Smooth muscle cell (in vitro differentiated cells): ENCODE results near the gene RASEF. TPM values are rescaled to one million over a fixed set of nuclear protein-coding genes. Genes with fewer than 3 reads are reported as not detected.

Experiments
- DNase-seq: peaks from one replicate; lab custom pipeline; 2025; ENCODE audit not compliant: unreplicated experiment; lab: John Stamatoyannopoulos, UW
- H2AFZ ChIP-seq: fragments of 200-600 bp; sonication (generic); 2 replicates; pipeline ENCODE4 v1.6.0; 2016; ENCODE audit warnings: antibody characterized with exemption, low read depth, mild to moderate bottlenecking
- H3F3A ChIP-seq: fragments of 200-600 bp; sonication (generic); 2 replicates; pipeline ENCODE4 v1.6.0; 2017; ENCODE audit warnings: antibody characterized with exemption, low read depth
- H3K27ac ChIP-seq: fragments of 200-600 bp; sonication (generic); 2 replicates; pipeline ENCODE4 v1.5.1; 2016; ENCODE audit warnings: low read depth, mild to moderate bottlenecking
- H3K27me3 ChIP-seq: fragments of 200-600 bp; sonication (generic); 2 replicates; pipeline ENCODE4 v1.6.1; 2016; ENCODE audit warnings: low read depth, mild to moderate bottlenecking
- H3K36me3 ChIP-seq: fragments of 200-600 bp; sonication (generic); 2 replicates; pipeline ENCODE4 v1.5.1; 2016; ENCODE audit warnings: low read depth
- H3K4me1 ChIP-seq: fragments of 200-600 bp; sonication (generic); 2 replicates; pipeline ENCODE4 v1.5.1; 2016; ENCODE audit warnings: low read depth
- H3K4me2 ChIP-seq: fragments of 200-600 bp; sonication (generic); 2 replicates; pipeline ENCODE4 v1.6.0; 2016; ENCODE audit warnings: mild to moderate bottlenecking
- H3K4me3 ChIP-seq: fragments of 200-600 bp; sonication (generic); 2 replicates; pipeline ENCODE4 v1.5.1; 2016; ENCODE audit warnings: mild to moderate bottlenecking
- H3K79me2 ChIP-seq: fragments of 200-600 bp; sonication (generic); 2 replicates; pipeline ENCODE4 v1.6.0; 2016; ENCODE audit warnings: low read depth, mild to moderate bottlenecking
- H3K9ac ChIP-seq: fragments of 200-600 bp; sonication (generic); 2 replicates; pipeline ENCODE4 v1.6.0; 2016; ENCODE audit warnings: low read depth
- H3K9me3 ChIP-seq: fragments of 200-600 bp; sonication (generic); replicated peaks from 2 replicates; pipeline ENCODE4 v1.5.1; 2016; ENCODE audit warnings: low read depth
- H4K20me1 ChIP-seq: fragments of 200-600 bp; sonication (generic); 2 replicates; pipeline ENCODE4 v1.6.0; 2016; ENCODE audit warnings: low read depth
- WGBS: methylation state at CpG from one replicate; pipeline ENCODE4 v1.1.7; 2016; ENCODE audit warnings: low lambda C conversion rate; 5-methylcytosine and 5-hydroxymethylcytosine counted together
- polyA plus RNA-seq: library from polyadenylated mRNA; unstranded; fragments of >200 nt; fragmentation: Nextera tagmentation; extraction: Ambion mirVana; gene quantifications from 2 replicates; pipeline ENCODE4 v1.2.1, GENCODE V29; 2016
- total RNA-seq: library from RNA; depleted of rRNA; stranded (reverse); fragments of >200 nt; gene quantifications from 2 replicates; pipeline ENCODE4 v1.2.3, GENCODE V29; 2014
- TF ChIP-seq, protein P1 (sequence below): fragments of 200-600 bp; sonication (generic); IDR thresholded peaks from 2 replicates; pipeline ENCODE4 v1.5.1; 2017; ENCODE audit warnings: borderline replicate concordance, mild to moderate bottlenecking, antibody characterized with exemption; ENCODE audit not compliant: insufficient read depth, poor library complexity, severe bottlenecking

Gene RASEF
- total and polyA plus RNA-seq, 2 experiments from 2014 or later: 0.11 to 1.7 TPM

DNA sequence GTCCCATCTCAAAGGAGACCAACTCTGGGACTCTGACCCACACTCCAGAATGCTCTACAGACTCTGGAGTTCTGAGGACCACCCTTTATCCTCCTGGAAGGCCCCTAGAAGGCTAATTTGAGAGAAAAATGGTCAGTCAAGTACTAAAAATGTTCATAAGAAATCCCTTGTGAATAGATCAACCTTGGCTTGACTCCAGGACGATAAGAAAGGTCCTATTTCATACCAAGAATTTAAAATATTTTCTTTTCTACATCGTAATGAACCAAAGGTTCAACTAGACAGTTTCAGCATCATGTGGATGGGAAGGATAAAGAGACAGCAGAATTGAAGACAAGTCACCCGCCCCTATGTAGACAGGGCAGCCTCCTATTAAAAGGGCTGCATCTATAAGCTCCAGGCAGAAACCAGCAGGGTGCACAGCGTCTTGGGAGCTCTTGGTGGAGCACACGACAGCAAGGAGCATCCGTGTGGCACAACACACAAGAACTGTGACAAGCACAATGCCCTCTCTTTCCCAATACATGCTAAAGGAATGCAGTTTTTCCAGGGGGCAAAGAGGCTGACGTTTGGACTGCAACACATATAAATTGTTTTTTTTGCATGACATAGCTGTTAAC is 38.3 kb downstream of the RASEF start:
- TF ChIP-seq, protein P1, sequence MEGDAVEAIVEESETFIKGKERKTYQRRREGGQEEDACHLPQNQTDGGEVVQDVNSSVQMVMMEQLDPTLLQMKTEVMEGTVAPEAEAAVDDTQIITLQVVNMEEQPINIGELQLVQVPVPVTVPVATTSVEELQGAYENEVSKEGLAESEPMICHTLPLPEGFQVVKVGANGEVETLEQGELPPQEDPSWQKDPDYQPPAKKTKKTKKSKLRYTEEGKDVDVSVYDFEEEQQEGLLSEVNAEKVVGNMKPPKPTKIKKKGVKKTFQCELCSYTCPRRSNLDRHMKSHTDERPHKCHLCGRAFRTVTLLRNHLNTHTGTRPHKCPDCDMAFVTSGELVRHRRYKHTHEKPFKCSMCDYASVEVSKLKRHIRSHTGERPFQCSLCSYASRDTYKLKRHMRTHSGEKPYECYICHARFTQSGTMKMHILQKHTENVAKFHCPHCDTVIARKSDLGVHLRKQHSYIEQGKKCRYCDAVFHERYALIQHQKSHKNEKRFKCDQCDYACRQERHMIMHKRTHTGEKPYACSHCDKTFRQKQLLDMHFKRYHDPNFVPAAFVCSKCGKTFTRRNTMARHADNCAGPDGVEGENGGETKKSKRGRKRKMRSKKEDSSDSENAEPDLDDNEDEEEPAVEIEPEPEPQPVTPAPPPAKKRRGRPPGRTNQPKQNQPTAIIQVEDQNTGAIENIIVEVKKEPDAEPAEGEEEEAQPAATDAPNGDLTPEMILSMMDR: no peak
- no peak for DNase-seq
- H3K79me2 ChIP-seq: no peaks in the 10 kb centered on the region
- H3K4me1 ChIP-seq: peaks cover 9% of the 10 kb centered on the region
- no peak overlapping the region for H3K4me3 ChIP-seq
- no peak overlapping the region for H2AFZ ChIP-seq
- H3K27ac ChIP-seq: no peak overlapping the region
- 78% methylated on average over 7 of the region's 7 CpGs for WGBS
- H3K9ac ChIP-seq: no peak overlapping the region
- no peak overlapping the region for H3K4me2 ChIP-seq
- no peaks in the 10 kb centered on the region for H3K9me3 ChIP-seq
- no peaks in the 10 kb centered on the region for H3K36me3 ChIP-seq
- no peaks in the 10 kb centered on the region for H4K20me1 ChIP-seq
- no peaks in the 10 kb centered on the region for H3F3A ChIP-seq
- peaks cover 3% of the 10 kb centered on the region for H3K27me3 ChIP-seq

DNA sequence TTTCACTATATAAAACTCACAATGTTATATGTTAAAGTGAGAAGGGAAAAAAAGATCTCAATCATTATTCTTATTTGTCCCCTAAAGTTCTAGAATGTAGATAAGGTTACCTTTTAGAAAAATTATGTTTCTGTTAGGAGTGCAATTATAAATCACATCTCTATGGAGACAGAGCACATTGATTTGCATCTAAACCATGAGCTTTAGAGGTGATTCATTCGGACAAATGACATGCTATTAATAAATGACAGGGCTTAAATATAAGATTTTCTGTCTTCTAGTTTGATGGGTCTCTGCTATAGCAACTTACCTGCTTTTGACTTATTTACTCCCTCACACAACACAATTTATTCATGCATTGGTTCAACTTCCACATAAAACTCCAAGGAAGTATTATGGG is 39.8 kb downstream of the RASEF start:
- no peaks in the 10 kb centered on the region for H3K9me3 ChIP-seq
- no peaks in the 10 kb centered on the region for H3K79me2 ChIP-seq
- no peak overlapping the region for H3K27ac ChIP-seq
- H3F3A ChIP-seq: no peaks in the 10 kb centered on the region
- H2AFZ ChIP-seq: no peak overlapping the region
- H3K36me3 ChIP-seq: no peaks in the 10 kb centered on the region
- 77% methylated on average over 1 of the region's 1 CpG for WGBS
- no peak overlapping the region for H3K9ac ChIP-seq
- H4K20me1 ChIP-seq: no peaks in the 10 kb centered on the region
- peaks cover 3% of the 10 kb centered on the region for H3K27me3 ChIP-seq
- TF ChIP-seq, protein P1: no peak
- H3K4me3 ChIP-seq: no peak overlapping the region
- no peak for DNase-seq
- H3K4me2 ChIP-seq: no peak overlapping the region
- peaks cover 8% of the 10 kb centered on the region for H3K4me1 ChIP-seq

DNA sequence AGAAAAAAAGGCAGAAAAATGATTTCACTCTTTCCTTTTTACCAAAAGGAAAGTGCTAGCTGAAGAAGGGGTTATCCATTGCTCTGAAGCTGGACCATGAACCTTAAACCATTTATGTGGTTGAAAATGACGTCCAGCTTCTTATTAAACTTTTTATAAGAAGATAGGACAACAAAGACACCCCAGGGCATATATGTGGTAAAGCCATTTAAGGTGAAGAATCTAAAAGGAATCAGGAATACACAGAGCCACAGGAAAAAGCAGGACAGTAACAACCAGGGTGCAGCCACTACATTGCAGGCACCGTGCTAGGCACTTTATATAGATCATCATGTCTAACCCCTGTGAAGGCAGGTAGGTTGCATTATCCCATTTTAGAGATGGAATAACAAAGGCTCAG is 42.1 kb downstream of the RASEF start:
- TF ChIP-seq, protein P1: no peak
- Histone ChIP-seq H3K9ac (no peak overlapping the region), H3K27me3 (peaks cover 3% of the 10 kb centered on the region), H3F3A (no peaks in the 10 kb centered on the region), H3K9me3 (no peaks in the 10 kb centered on the region), H3K27ac (no peak overlapping the region), H3K4me2 (no peak overlapping the region), H2AFZ (no peak overlapping the region), H3K4me1 (no peaks in the 10 kb centered on the region), H4K20me1 (no peaks in the 10 kb centered on the region), H3K4me3 (no peak overlapping the region), H3K36me3 (no peaks in the 10 kb centered on the region), H3K79me2 (no peaks in the 10 kb centered on the region)
- no peak for DNase-seq
- 90% methylated on average over 2 of the region's 2 CpGs for WGBS

DNA sequence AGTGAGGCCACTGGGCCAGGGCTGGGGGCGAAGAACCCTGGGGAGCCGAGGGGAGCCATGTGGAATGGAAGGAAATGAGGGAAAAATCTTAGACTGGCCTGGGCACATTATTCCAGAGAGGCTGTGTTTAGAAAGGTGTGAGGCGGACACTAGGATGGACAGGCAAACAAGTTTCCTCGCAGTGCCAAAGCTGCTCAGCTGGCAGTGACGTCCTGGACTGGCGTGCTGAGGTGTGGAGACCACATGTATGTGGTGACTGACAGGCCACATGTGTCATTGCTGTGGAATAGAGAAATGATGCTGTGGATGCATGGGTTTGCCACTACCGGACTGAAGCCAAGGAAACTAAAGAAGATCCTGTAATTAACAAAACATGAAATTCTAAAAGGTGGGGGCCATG is 42.6 kb downstream of the RASEF start:
- TF ChIP-seq, protein P1: no peak
- peaks cover 3% of the 10 kb centered on the region for H3K27me3 ChIP-seq
- H3K4me3 ChIP-seq: no peak overlapping the region
- H3K4me2 ChIP-seq: no peak overlapping the region
- H3K79me2 ChIP-seq: no peaks in the 10 kb centered on the region
- H4K20me1 ChIP-seq: no peaks in the 10 kb centered on the region
- H3K4me1 ChIP-seq: no peaks in the 10 kb centered on the region
- no peak overlapping the region for H2AFZ ChIP-seq
- H3F3A ChIP-seq: no peaks in the 10 kb centered on the region
- no peak for DNase-seq
- H3K27ac ChIP-seq: no peak overlapping the region
- 93% methylated on average over 7 of the region's 7 CpGs for WGBS
- H3K9ac ChIP-seq: no peak overlapping the region
- no peaks in the 10 kb centered on the region for H3K36me3 ChIP-seq
- no peaks in the 10 kb centered on the region for H3K9me3 ChIP-seq
